Measurements from ENCODE around the gene ACR. TPM values are rescaled to one million over a fixed set of nuclear protein-coding genes. Genes with fewer than 3 reads are reported as not detected.
A peak's percentile ranks its signal among the peaks of the same experiment; 100 is the strongest.

ACR gene
- total RNA-seq = 0.40 TPM

- no peak for ATAC-seq
These were observed at the start of gene ACR for GRCh38 chr22:50737728-50738648. TSS of gene ACR (plus strand) at chr22:50738204. CDS start at chr22:50738236, 32 bp downstream.

- peak; percentile 29 for ATAC-seq
These were observed 49.6 kb upstream of the ACR start for GRCh38 chr22:50688448-50688847.

GRCh38 chr22:50691521-50691920 is 46.5 kb upstream of the ACR start:
- ATAC-seq = no peak

- ATAC-seq = no peak
These were observed 44.5 kb upstream of the ACR start for GRCh38 chr22:50693462-50693861.

GRCh38 chr22:50694099-50694605 is 43.9 kb upstream of the ACR start:
- no peak for ATAC-seq

- peak; percentile 10 for ATAC-seq
These were observed 43.1 kb upstream of the ACR start for GRCh38 chr22:50694766-50695420.

- peak; percentile 62 for ATAC-seq
These were observed 42.4 kb upstream of the ACR start for GRCh38 chr22:50695421-50696250.

- peak; percentile 4 for ATAC-seq
These were observed 41.7 kb upstream of the ACR start for GRCh38 chr22:50696251-50696798.

- ATAC-seq = peak; percentile 26
These were observed 41.0 kb upstream of the ACR start for GRCh38 chr22:50696799-50697561.

- no peak for ATAC-seq
These were observed 40.1 kb upstream of the ACR start for GRCh38 chr22:50697667-50698506.

GRCh38 chr22:50698546-50698945 is 39.5 kb upstream of the ACR start:
- no peak for ATAC-seq

- ATAC-seq = no peak
These were observed 38.8 kb upstream of the ACR start for GRCh38 chr22:50699001-50699755.

GRCh38 chr22:50699756-50700386 is 38.1 kb upstream of the ACR start:
- no peak for ATAC-seq

- no peak for ATAC-seq
These were observed 37.5 kb upstream of the ACR start for GRCh38 chr22:50700387-50701075.

- ATAC-seq = no peak
These were observed 37.0 kb upstream of the ACR start for GRCh38 chr22:50701076-50701419.

GRCh38 chr22:50701428-50702154 is 36.4 kb upstream of the ACR start:
- no peak for ATAC-seq

- no peak for ATAC-seq
These were observed 35.7 kb upstream of the ACR start for GRCh38 chr22:50702261-50702671.

All from esophagus mucosa (tissue), 1 donor.